Activated CD4-positive, alpha-beta T cell treated with anti-CD3 and anti-CD28 coated beads for 24 hours (primary cell): ENCODE data around the gene SORL1.

Source experiments
- DNase-seq, 2 donors: peaks; one replicate each; pipeline ENCODE4 v3.0.0-alpha.2; 2020; ENCODE audit warnings: low read depth in 2 of 2

SORL1 gene

GRCh38 chr11:121451178-121451985 lies 732 bp upstream of the SORL1 start:
- DNase-seq, result no peak

GRCh38 chr11:121452609-121453150 lies 566 bp downstream of the SORL1 start, which contains the start of gene SORL1-AS1:
SORL1-AS1 (minus strand) TSS chr11:121452967.
- DNase-seq, result peak; percentile 28 to 54

- DNase-seq, result no peak
Observed at GRCh38 chr11:121453589-121454299, 1.6 kb downstream of the SORL1 start.

- DNase-seq, result no peak
Observed at GRCh38 chr11:121455115-121455514, 3.0 kb downstream of the SORL1 start.

GRCh38 chr11:121456151-121456550 lies 4.0 kb downstream of the SORL1 start:
- DNase-seq, result no peak

- DNase-seq, result no peak
Observed at GRCh38 chr11:121456816-121457431, 4.8 kb downstream of the SORL1 start.

GRCh38 chr11:121458551-121458950 lies 6.4 kb downstream of the SORL1 start:
- DNase-seq, result no peak

GRCh38 chr11:121459413-121460017 lies 7.4 kb downstream of the SORL1 start:
- no peak for DNase-seq

- DNase-seq, result no peak
Observed at GRCh38 chr11:121460941-121461514, 8.9 kb downstream of the SORL1 start.

- DNase-seq, result no peak
Observed at GRCh38 chr11:121461843-121462242, 9.7 kb downstream of the SORL1 start.

- DNase-seq, result no peak
Observed at GRCh38 chr11:121463689-121464335, 11.7 kb downstream of the SORL1 start.

- peak; percentile 58 to 67 for DNase-seq
Observed at GRCh38 chr11:121464352-121464946, 12.3 kb downstream of the SORL1 start.

GRCh38 chr11:121465709-121466062 lies 13.6 kb downstream of the SORL1 start:
- no peak for DNase-seq

- DNase-seq, result peak in 1 of 2 donors; percentile 38
Observed at GRCh38 chr11:121466063-121466794, 14.1 kb downstream of the SORL1 start.

- no peak for DNase-seq
Observed at GRCh38 chr11:121467471-121467870, 15.4 kb downstream of the SORL1 start.

GRCh38 chr11:121467965-121468364 lies 15.9 kb downstream of the SORL1 start:
- DNase-seq, result peak; percentile 68 to 69

GRCh38 chr11:121469910-121470309 lies 17.8 kb downstream of the SORL1 start:
- DNase-seq, result no peak

GRCh38 chr11:121471167-121471566 lies 19.1 kb downstream of the SORL1 start:
- no peak for DNase-seq

- DNase-seq, result no peak
Observed at GRCh38 chr11:121472312-121472711, 20.2 kb downstream of the SORL1 start.
